CD4-positive, alpha-beta T cell treated with Interleukin-17A for 1 hour (primary cell): ENCODE results near the gene NHLH1.
"Not testable (repeated sequence)": the region's sequence is repeated elsewhere in the genome, so short reads cannot be mapped to it uniquely, and the experiment has no call there.

Experiments
- DNase-seq: peaks from one replicate; pipeline ENCODE4 v3.0.0-alpha.2; 2020

NHLH1 gene

DNA sequence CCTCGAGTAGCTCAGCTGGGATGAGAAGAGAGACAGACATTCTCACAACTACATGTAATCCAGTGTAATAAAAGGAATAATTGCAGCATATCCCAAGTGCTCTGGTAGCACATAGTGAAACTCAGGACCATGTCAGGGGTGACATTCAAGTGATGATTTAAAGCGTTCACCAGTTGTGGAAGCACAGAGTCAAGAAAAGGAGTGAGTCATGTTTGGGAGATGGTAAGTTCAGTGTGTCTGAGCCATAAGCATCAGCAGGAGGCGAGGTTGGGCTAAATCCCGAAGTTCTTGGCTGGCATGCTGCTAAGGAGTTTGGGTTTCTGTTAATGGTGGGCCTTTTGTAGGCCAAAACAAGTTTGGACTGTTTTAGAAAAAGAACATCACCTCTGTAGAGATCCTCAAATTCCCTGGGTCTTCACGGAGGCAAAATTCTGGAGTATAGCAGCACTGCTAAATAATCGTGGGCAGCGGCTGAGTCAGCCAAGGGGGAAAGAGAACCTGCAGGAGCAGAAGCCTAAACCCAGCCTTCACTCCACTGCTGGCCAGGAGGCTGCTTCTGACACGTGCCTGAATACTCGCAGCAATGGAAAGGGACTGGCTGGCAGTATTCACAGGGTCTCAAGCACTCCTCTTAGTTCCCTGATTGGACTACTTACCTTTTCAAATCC is 7.2 kb upstream of the NHLH1 start:
- no peak for DNase-seq

DNA sequence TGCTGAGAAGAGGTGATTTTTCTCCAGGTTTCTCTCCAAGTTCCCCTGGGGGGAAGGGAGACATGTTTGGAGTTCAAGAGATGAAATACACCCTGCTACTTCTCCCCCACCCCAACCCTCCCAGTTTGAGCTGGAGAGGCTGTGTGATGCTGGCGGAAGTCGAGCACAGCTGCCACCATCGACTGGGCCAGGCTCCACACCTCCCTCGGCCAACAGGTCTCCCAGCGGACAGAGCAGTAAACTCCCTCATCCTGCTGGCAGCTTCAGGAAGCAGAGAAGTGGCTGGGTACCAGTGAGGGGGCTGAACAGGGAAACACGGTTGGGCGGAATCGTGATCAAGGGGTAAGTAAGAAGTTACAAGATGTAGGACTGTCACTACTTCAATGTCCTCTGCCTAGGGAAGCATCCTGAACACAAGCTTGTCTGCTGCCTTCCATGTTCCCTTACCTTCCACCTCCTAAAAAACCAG is 6.6 kb upstream of the NHLH1 start:
- no peak for DNase-seq

DNA sequence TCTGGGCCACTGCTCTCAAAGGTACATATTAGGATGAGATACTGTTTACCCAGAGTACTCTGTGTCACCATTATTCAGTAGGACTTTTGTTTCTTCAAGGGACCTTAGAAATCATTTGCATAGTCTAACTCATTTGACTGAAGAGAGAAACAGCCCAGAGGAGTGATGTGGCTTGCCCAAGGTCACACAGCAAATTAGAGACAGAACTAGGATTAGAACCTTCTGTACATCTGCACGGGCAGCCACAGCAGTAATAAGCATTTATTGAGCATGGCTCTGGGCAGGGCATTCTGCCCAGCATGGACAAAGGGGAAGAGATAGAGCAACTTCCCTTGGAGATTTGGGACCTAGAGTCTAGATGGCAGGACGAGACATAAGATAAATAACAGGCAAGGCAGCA is 5.7 kb upstream of the NHLH1 start:
- no peak for DNase-seq

DNA sequence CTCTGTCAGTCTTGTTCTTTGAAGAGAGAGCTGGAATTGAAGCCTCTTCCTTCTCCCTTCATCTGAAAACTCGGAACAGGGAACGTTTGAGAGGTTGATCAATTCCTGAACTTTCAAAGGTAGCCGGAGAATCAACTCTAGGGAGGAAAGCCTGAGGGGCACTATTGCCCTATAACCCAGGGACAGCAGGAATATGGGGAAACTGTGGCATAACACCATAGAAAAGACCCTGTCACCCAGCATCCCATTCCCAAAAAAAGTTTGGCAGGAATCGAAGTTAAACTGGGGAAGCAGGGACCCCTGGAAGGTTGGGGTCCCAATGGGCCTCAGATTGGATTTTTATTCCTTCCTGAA is 5.1 kb upstream of the NHLH1 start:
- DNase-seq, result no peak

DNA sequence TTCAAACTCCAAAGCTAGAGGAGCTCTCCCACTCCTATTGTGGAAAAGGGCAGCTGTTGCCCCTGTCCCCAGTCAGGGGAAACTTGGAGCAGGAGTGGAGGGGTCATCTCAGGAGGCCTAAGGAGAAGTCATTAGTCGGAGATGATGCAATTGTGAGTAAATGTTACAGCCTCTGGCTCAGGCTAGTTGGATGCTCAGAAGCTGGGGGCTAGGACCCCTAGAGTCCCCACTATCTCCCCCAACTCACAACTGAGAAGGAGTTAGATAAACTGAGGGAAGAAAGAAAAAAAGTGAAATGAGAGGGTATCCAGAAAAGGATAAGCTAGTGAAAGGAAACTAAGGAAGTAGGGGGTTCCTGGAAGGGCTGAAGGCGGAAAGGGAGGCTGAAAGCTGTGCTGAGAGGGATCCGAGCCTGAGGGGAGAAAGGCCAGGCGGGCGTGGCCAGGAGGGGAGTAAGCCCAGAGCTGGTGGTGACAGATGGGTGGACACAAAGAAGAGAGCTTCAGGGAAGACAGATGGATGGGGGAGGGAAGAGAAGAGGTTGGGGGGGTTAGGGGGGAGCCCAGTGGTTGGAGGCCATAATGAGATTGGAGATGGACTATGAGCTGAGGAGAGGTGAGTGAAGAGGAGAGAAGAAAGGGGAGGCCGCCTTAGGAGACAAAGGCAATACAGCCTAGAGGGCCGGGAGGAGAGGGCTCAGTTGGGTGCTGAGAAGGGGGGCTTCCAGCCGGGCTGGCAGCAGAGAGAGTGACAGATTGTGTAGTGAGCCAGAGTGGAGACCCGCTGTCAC is 4.5 kb upstream of the NHLH1 start:
- no peak for DNase-seq

DNA sequence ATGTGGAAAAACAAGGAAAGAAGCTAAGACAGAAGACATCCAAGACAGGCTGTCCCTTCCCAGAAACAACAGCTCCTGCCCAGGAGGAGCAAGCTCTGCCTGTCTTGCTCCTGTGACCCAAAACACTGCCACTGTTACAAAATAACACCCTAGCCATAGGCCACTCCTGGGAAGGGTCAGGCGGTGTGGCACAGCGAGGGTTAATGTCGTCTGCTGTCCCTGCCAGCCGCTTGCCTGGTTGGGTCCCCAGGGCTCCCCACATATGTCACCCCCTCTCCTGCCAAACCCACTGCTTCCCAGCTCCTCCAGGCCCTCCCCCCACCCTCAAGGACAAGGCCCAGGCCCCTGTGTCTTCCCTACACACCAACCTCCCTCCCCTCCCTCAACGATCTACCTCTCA is 3.9 kb upstream of the NHLH1 start:
- DNase-seq, result no peak

DNA sequence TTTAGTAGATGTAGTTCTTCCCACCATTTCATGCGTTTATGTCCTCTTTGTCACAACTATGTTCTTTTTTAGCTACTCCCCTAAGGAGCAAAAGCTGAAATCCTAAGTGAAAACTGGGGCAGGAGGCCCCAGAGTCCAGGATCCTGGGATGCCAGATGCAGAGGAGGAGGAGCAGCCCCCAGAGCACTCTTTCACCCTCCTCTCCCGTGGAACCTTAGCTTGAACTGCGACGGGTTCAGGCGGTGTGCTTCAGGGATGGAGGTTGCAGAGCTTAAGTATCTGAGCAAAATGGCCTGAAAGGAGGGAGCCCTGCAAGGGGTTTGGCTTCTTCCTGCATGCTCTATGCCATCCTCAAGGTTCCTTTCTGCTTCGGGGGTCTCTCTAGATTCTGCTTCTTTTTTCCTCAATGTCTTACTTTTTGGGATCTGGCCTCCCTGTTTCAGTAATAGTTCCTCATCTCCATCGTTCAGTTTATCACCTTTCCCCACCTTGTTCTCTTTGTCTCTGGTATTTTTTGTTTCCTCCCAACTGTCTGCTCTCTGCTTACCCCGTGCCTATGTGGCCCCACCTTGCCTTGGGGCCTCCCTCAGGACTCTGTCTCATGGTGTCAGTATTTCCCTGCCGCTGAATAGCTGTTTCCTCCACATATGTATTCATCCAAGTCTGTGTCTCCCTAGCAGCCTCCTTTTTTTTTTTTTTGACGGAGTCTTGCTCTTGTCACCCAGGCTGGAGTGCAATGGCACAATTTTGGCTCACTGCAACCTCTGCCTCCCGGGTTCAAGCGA is 2.7 kb upstream of the NHLH1 start:
- DNase-seq, result no peak

DNA sequence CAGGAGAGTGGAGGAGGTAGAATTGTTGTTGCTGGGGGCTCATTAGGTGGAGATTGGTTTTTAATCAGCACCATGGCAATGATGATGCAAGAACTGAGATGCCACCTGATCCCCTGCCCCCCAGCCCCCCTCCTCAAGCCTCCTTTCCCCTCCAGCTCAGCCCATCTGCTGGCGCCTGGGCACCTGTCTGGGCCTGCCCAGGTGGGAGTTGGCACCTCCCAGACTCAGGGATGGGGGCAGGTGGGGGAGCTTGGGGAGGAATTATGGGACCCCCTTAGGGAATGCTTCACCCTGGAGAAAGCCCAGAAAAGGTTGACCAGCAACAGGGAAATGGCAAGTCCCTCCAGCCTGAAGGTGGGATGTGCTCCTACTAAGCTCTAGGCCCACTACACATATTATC is 1.5 kb upstream of the NHLH1 start:
- DNase-seq, result no peak

DNA sequence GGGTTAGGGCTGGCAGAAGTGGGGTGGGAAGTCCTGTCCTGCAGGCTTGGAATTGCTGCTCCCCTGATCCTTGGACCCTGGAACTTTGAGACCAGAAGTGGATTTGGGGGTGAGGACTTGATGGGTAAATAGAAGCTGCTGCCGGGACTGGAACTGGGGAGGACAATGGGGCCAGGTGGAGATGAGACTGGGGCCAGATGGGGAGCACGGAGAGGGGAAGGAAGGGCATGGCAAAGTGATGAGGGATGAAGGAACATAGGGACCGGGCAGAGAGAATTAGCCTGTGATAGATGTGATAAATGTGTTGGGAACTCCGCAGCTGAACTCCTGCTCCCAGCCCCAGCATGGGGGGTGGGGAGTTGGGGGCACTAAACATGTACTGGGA is 637 bp downstream of the NHLH1 start:
- no peak for DNase-seq

DNA sequence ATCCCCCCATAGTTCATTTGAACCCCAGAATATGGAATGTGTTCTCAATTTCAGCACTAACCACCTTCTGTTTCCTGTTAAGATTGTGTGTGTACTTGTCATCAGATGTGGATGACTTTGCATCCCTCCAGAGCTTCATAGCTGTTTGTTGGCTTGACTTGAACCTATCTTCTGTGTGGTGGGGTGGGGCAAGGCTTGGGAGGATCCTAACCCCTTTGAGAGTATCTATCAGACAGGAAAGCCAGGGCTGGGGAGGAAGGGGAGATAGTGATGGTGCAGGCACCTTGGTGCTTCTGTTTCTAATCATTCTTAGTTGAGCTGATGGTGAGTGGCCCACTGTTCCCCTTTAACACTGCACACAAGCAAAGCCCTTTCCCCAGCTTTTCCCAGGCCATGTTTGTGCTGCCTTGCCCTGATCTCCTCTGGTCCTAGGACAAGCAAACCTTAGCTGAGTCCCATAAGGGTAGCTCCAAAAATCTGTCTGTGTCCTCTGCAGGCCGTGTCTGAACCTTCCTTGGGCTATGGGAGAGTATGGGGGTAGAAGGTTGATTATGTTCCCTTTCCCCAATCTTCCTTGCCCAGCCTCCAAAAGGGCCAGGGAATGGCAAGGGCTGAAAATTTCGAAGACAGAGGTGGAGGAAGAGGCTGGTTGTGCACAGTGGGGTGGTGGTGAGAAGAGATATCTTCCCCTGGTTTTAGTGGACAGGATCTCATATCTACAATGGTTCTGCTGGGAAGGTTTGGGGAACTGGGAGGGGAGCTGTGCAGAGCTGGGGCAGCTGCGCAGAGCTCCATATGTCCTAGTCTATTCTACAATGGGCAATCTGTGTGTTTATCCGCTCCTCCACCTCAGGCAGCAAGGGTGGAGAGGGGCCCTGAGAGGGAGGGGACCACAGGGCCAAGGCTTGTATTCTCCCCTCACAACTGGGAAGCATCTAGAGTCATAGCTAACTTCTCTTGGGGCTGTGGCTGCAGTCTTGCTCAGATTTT is 1.4 kb downstream of the NHLH1 start:
- DNase-seq, result no peak

DNA sequence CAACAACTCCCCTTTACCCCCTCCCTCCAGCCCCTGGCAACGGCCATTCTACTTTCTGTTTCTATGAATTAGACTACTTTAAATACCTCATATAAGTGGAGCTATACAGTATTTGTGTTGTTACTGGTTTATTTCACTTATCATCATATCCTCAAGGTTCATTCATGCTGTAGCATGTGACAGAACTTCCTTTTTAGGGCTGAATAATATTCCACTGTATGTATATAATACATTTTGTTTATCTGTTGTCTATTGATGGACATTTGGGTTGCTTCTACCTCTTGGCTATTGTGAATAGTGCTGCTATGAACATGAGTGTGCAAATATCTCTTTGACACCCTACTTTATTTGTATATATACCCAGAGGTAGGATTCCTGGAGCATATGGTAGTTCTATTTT is 2.2 kb downstream of the NHLH1 start:
- no peak for DNase-seq

DNA sequence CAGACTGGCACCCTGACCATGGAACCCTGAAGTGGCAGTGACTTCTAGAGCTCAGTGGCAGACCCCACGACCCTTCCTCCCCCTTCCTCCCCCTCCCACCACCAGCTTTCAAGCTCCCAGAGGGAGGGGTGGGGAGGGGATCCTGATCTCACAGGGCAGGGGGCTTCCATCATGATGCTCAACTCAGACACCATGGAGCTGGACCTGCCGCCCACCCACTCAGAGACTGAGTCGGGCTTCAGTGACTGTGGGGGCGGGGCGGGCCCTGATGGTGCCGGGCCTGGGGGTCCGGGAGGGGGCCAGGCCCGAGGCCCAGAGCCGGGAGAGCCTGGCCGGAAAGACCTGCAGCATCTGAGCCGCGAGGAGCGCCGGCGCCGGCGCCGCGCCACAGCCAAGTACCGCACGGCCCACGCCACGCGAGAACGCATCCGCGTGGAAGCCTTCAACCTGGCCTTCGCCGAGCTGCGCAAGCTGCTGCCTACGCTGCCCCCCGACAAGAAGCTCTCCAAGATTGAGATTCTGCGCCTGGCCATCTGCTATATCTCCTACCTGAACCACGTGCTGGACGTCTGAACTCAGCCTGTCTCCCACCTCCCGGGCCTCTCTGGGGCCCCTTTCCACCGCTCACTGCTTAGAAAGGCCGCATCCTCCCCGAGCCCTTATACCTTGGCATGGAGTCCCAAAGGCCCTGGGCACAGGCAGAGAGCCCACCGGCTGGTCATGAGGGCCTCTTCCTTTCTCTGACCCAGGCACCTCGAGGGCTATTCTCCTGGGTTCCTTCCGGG is 3.9 kb downstream of the NHLH1 start:
- no peak for DNase-seq

DNA sequence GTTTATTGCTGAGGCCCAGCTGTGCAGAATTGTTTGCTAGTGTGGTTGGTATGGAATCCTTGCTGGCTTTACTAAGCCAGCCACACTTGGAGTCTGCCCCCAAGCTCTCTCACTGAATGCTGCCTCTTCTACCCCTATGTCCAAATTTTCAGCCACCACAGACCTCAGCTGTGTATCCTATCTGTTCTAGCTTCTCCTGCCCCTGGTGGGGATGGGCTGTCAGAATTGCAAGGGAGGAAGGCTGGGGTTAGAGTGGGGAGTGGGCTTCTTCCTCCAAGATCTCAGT is 4.4 kb downstream of the NHLH1 start:
- no peak for DNase-seq

DNA sequence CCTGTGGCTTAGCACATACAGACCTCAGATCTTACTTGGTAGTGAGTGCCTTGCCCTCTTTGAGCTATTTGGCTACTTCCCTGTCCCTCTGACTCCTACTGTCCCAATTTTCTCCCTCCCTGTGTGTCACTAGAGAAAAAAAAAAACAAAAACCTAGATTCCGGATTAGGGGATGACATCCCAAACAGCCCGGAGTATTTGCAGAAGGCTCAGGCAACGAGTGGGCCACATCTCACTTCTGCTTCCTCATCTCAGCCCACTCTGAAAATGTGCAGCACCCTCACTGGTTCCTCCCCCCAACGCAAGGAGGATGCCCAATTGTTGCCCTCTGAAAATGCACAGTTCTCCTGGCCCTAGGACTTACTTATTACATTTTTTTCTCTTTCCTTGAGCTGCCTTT is 4.9 kb downstream of the NHLH1 start:
- DNase-seq, result no peak

DNA sequence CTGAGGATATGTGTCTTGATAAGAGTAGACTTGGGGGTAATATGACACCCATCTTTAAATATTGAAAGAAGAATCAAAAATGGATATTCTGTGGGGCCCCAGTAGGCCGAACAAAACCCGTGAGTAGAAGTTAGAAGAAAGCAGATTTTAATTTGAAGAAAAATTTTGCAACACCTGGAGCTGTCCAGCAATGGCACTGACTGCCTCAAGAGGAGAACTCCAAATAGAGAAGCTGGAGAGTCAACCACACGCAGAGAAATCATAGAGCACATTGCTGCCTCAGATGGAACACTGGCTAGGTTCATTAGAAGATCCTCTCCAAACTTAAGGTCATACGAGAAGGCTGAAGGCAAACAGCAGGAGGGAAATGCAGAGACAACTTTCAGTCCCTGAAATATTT is 6.8 kb downstream of the NHLH1 start:
- no peak for DNase-seq

DNA sequence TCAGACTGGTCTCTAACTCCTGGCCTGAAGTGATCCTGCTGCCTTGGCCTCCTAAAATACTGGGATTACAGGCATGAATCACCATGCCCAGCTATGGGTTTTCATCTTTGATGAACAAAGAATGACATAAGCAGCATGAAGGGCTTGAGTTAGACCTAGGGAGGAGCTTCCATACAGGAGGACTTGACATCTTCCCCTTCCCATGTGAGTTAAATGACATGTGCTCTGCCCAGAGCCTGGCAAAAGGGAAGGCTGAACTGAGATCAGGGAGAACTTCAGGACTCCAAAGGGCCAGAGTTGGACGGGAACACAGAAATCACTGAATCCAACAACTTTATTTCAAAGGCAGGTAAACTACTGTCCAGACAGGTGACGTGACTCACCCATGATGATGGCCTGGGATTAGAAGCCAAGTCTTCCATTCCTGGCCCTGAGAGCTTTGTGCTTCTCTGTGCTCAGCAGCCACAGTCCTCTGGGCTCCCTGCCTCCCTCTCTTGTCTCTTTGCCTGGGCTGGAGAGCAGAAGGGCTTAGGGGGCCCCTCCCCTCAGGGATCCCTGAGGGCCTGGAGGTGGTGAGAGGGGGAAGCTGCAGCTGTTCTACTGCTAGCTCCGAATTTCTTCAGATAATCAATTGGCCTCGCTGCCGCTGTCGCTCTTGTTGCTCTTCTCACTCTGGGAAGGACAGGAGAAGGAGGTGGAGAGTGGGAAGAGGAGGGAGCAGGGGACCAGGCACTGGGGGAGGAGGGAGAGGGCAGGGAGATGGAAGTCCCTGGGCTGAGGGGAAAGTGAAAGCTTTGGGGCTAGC is 7.6 kb downstream of the NHLH1 start:
- no peak for DNase-seq

DNA sequence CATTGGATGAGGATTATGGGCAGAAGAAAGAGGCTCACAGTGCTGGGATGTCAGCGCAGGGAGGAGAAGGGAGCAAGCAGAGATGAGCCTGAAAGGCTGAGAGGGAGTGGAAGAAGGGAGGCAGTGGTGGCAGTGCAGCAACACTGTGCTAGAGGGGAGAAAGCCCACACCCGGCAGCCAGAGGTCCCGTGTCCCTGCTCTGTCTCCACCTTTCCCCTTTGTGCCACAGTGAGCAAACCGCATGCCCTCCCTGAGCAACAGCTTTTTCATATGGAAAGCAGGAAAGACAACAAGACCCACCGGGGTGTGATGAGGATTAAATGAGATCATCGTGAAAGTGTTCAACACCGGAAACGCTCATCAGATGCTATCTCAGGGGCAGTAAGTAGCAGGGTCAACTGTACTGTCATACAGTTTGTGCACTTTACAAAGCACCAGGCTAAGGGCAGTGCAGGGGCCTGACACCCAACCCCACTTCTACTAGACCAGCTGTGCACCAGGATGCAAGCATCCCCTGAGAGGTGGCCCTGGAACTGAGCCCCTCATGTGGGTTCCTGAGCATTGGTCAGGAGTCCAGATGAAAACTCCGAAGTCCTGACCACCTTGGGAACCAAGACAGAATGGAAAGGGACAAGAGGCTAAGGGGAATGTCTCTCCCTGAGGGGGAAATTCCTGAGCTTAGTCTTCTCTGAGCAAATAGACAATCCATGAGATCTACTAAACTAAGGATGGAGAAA is 9.1 kb downstream of the NHLH1 start:
- peak; percentile 15 for DNase-seq

DNA sequence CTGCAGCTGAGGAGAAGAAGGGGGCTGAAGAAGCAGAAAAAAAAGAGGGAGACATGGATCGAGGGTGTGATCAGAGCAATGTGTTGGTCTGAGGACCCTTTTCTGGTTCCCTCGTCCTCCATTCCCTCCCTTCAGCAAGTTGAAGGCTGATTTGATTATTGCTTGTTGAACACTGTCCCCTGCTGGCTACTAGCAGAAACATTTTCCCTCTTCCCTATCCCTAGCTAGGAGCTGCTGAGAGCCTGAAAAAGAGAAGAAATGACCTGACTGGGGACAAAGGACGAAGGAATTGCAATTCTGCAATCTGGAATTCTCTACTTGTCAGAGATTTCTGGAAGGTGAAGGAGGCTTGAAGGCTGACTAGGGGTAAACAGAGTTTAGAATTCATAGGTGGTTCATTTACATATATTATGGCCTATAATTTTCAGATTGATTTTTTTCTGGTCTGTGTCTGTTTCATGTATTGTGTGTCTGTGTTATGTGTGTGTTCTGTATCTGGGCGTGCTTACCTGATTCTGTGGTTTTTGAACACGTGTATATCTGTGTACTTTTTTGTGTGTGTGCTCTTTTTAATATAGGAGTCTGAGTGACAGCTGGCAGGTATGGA is 9.8 kb downstream of the NHLH1 start:
- peak; percentile 63 for DNase-seq

DNA sequence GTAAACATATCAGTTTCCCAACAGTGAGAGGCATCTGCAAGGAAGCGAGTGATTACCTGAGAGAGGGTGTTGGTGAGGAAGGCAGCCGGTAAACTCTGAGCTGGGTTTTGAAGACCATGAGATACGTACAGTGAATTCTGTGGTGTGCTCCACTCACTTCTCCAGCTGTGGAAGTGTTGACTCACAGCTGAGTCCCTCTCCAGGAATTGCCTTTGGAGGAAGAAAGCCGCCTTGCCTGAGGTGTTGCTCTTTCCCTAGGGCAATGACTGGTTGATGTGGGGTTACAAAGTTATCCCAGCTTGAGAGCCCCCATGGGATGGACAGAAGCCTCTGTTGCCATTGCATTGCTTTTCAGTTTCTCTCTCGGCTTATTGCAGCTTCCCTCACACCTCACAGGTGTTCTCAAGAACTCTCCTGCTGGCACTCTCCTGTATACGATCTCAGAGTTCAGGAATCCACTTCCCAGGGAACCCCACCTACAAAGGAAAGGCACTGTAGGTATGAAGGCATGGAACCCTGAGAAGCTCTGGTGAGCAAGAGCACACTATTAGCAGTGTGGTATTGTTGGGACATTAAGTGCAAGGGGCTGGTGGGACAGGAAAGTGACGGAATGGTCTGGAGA is 10.8 kb downstream of the NHLH1 start:
- DNase-seq, result no peak

DNA sequence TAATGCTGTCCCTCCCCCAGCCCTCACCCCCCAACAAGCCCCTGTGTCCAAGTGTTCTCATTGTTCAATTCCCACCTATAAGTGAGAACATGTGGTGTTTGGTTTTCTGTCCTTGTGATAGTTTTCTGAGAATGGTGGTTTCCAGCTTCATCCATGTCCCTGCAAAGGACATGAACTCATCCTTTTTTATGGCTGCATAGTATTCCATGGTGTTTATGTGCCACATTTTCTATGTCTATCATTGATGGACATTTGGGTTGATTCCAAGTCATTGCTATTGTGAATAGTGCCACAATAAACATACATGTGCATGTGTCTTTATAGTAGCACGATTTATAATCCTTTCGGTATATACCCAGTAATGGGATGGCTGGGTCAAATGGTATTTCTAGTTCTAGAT is 17.9 kb downstream of the NHLH1 start:
- not testable (repeated sequence) for DNase-seq
